ENCODE measurements around the gene CORO2A.

CORO2A gene

GRCh38 chr9:98100456-98100855 lies 92.0 kb downstream of the CORO2A start:
- DNase-seq (ENCODE audit: low read depth), result no peak
- H3K4me3 ChIP-seq (ENCODE audit: low read depth, low read length), result peak overlapping the region; percentile 11; the same call in 1 of the 2 replicates
- TF ChIP-seq CTCF (IDR thresholded peaks at IDR 0.05; ENCODE audit: control insufficient read depth, extremely low read depth, insufficient read depth), result no peak

- peak; percentile 94 for DNase-seq (ENCODE audit: low read depth)
- H3K4me3 ChIP-seq (ENCODE audit: low read depth, low read length), result peak overlapping the region; percentile 11
- no peak for TF ChIP-seq CTCF (IDR thresholded peaks at IDR 0.05; ENCODE audit: control insufficient read depth, extremely low read depth, insufficient read depth)
Measured at GRCh38 chr9:98099898-98100297, 92.5 kb downstream of the CORO2A start.

- TF ChIP-seq CTCF (IDR thresholded peaks at IDR 0.05; ENCODE audit: control insufficient read depth, extremely low read depth, insufficient read depth), result no peak
- H3K4me3 ChIP-seq (ENCODE audit: low read depth, low read length), result 0 out of 2 replicates have a peak overlapping the region, but pooled peaks have one; percentile 9
- no peak for DNase-seq (ENCODE audit: low read depth)
Measured at GRCh38 chr9:98099346-98099745, 93.1 kb downstream of the CORO2A start.

GRCh38 chr9:98097836-98098235 lies 94.6 kb downstream of the CORO2A start:
- no peak overlapping the region for H3K4me3 ChIP-seq (ENCODE audit: low read depth, low read length)
- peak; percentile 77 for DNase-seq (ENCODE audit: low read depth)
- TF ChIP-seq CTCF (IDR thresholded peaks at IDR 0.05; ENCODE audit: control insufficient read depth, extremely low read depth, insufficient read depth), result no peak

- no peak for TF ChIP-seq CTCF (IDR thresholded peaks at IDR 0.05; ENCODE audit: control insufficient read depth, extremely low read depth, insufficient read depth)
- DNase-seq (ENCODE audit: low read depth), result no peak
- H3K4me3 ChIP-seq (ENCODE audit: low read depth, low read length), result no peak overlapping the region
Measured at GRCh38 chr9:98096091-98096490, 96.3 kb downstream of the CORO2A start.

GRCh38 chr9:98095401-98095800 lies 97.0 kb downstream of the CORO2A start:
- no peak for TF ChIP-seq CTCF (IDR thresholded peaks at IDR 0.05; ENCODE audit: control insufficient read depth, extremely low read depth, insufficient read depth)
- DNase-seq (ENCODE audit: low read depth), result no peak
- no peak overlapping the region for H3K4me3 ChIP-seq (ENCODE audit: low read depth, low read length)

- H3K4me3 ChIP-seq (ENCODE audit: low read depth, low read length), result no peak overlapping the region
- TF ChIP-seq CTCF (IDR thresholded peaks at IDR 0.05; ENCODE audit: control insufficient read depth, extremely low read depth, insufficient read depth), result no peak
- DNase-seq (ENCODE audit: low read depth), result no peak
Measured at GRCh38 chr9:98094851-98095250, 97.6 kb downstream of the CORO2A start.
